ENCODE data around the gene AP1G1.
"Not testable (repeated sequence)": the region's sequence is repeated elsewhere in the genome, so short reads cannot be mapped to it uniquely, and the experiment has no call there.

DNA sequence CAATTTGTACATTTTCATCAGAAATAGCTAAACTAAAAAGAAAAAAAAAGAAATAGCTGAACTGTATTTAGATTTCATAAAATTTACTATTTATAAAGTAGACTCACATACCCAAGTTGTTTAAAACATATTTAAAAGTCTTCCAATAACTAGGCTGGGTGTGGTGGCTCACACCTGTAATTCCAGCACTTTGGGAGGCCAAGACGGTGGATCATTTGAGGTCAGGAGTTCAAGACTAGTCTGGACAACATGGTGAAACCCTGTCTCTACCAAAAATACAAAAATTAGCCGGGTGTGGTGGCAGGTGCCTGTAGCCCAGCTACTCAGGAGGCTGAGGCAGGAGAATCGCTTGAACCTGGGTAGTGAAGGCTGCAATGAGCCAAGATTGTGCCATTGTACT, 23.5 kb downstream of the AP1G1 start:
- not testable (repeated sequence) for TF ChIP-seq CTCF, POLR2A (IDR thresholded peaks at IDR 0.05)
